GM23338 (cell line): Measurements from ENCODE around the gene CFLAR. TPM values are rescaled to one million over a fixed set of nuclear protein-coding genes. Genes with fewer than 3 reads are reported as not detected.

Experiments used
- CREB1 ChIP-seq: fragments of 250-450 bp; sonication (Bioruptor Pico); IDR thresholded peaks from 2 replicates; pipeline ENCODE4 v1.5.0; 2020; ENCODE audit warnings: low read depth, mild to moderate bottlenecking, moderate library complexity
- EZH2 ChIP-seq: fragments of 200-600 bp; sonication (generic); IDR thresholded peaks from one replicate; pipeline ENCODE4 v1.8.0; 2017; ENCODE audit warnings: antibody characterized with exemption, mild to moderate bottlenecking, low read depth; ENCODE audit not compliant: unreplicated experiment
- JUNB ChIP-seq: IDR thresholded peaks from one replicate; pipeline ENCODE4 v1.6.1; 2016; ENCODE audit warnings: antibody characterized with exemption; ENCODE audit not compliant: unreplicated experiment
- REST ChIP-seq: IDR thresholded peaks from one replicate; pipeline ENCODE4 v1.6.1; 2018; ENCODE audit warnings: antibody characterized with exemption; ENCODE audit not compliant: unreplicated experiment
- STAT1 ChIP-seq: IDR thresholded peaks from one replicate; pipeline ENCODE4 v1.6.1; 2016; ENCODE audit warnings: antibody characterized with exemption; ENCODE audit not compliant: unreplicated experiment
- ZNF331 ChIP-seq: fragments of 250-450 bp; sonication (Bioruptor Pico); IDR thresholded peaks from 2 replicates; pipeline ENCODE4 v1.5.0; 2020; ENCODE audit warnings: low read depth, mild to moderate bottlenecking, moderate library complexity
- ZNF462 ChIP-seq: fragments of 250-450 bp; sonication (Bioruptor Pico); IDR thresholded peaks from 2 replicates; pipeline ENCODE4 v1.5.0; 2020; ENCODE audit warnings: mild to moderate bottlenecking, moderate library complexity
- polyA plus RNA-seq: library from polyadenylated mRNA; unstranded; fragments of >200 nt; fragmentation: Nextera tagmentation; extraction: Ambion mirVana; gene quantifications from 2 replicates; pipeline ENCODE4 v1.2.1, GENCODE V29; 2016
- small RNA-seq: library from RNA; depleted of rRNA; stranded (forward); fragments of <200 nt; gene quantifications from one replicate; pipeline ENCODE3, GENCODE V24; 2014; ENCODE audit warnings: low replicate concordance
- total RNA-seq: library from RNA; depleted of rRNA; stranded (reverse); fragments of >200 nt; shearing (Covaris generic); gene quantifications from 2 replicates; pipeline ENCODE4 v1.2.3, GENCODE V29; 2014; rRNA removed

Gene CFLAR
- total and polyA plus RNA-seq, 2 experiments from 2014 or later, result 10.1 to 15.1 TPM

GRCh38 chr2:201223089-201224073 lies 107.4 kb downstream of the CFLAR start (continued):
- no peak for TF ChIP-seq ZNF462 (CRISPR knock-in tag)
- no peak for TF ChIP-seq STAT1
- no peak for TF ChIP-seq JUNB
- no peak for TF ChIP-seq ZNF331 (CRISPR knock-in tag)
- TF ChIP-seq CREB1 (CRISPR knock-in tag), result no peak
- no peak for TF ChIP-seq REST
- TF ChIP-seq EZH2, result no peak

Small RNAs within 50 kb of the gene (small RNA-seq; reads per million reads assigned to genes)
- gene AC007283.2, result not detected
- gene MTND4LP13, result not detected
- not detected for gene RNU6-1206P
- gene RNU7-45P, result not detected

Other genes starting within 250 kb of the CFLAR start
- 42.9 and 123 TPM in 2 replicates for gene PPIL3, start 227.1 kb upstream of the CFLAR start, total RNA-seq
- gene PPIL3, start 227.1 kb upstream of the CFLAR start, polyA plus RNA-seq, result 42.1 and 54.0 TPM in 2 replicates
- 53.0 and 63.9 TPM in 2 replicates for gene NIF3L1, start 226.8 kb upstream of the CFLAR start, total RNA-seq
- gene NIF3L1, start 226.8 kb upstream of the CFLAR start, polyA plus RNA-seq, result 62.8 and 70.8 TPM in 2 replicates
- 42.0 and 47.5 TPM in 2 replicates for gene ORC2, start 152.5 kb upstream of the CFLAR start, total RNA-seq
- gene ORC2, start 152.5 kb upstream of the CFLAR start, polyA plus RNA-seq, result 26.0 and 26.1 TPM in 2 replicates
- 4.8 and 5.5 TPM in 2 replicates for gene HYCC2, start 44.5 kb upstream of the CFLAR start, total RNA-seq
- 2.2 and 2.4 TPM in 2 replicates for gene HYCC2, start 44.5 kb upstream of the CFLAR start, polyA plus RNA-seq
- 34.3 and 35.6 TPM in 2 replicates for gene NDUFB3, start 44.2 kb upstream of the CFLAR start, total RNA-seq
- gene NDUFB3, start 44.2 kb upstream of the CFLAR start, polyA plus RNA-seq, result 199 and 230 TPM in 2 replicates
- 2.9 and 3.5 TPM in 2 replicates for gene CASP10, start 67.0 kb downstream of the CFLAR start, total RNA-seq
- gene CASP10, start 67.0 kb downstream of the CFLAR start, polyA plus RNA-seq, result 1.9 and 2.4 TPM in 2 replicates
- 3.6 and 6.8 TPM in 2 replicates for gene CASP8, start 144.4 kb downstream of the CFLAR start, total RNA-seq
- 2.3 TPM in 2 replicates for gene CASP8, start 144.4 kb downstream of the CFLAR start, polyA plus RNA-seq
- 0.10 TPM in 1 of 2 replicates, not detected in the other for gene FLACC1, start 241.2 kb downstream of the CFLAR start, total RNA-seq
- 0.27 TPM in 1 of 2 replicates, not detected in the other for gene FLACC1, start 241.2 kb downstream of the CFLAR start, polyA plus RNA-seq